Left ventricle myocardium inferior (tissue), 1 donor: ENCODE data around the gene HTR3E. TPM values are rescaled to one million over a fixed set of nuclear protein-coding genes. Genes with fewer than 3 reads are reported as not detected.

Experiments used
- DNase-seq: peaks from one replicate; pipeline ENCODE4 v3.0.0-alpha.2; 2020
- H3K27ac ChIP-seq: fragments of 200-600 bp; replicated peaks from 2 replicates; pipeline ENCODE4 v1.8.0; 2021
- H3K27me3 ChIP-seq: fragments of 200-600 bp; 2 replicates; pipeline ENCODE4 v1.8.0; 2021; ENCODE audit warnings: low read depth
- H3K36me3 ChIP-seq: fragments of 200-600 bp; 2 replicates; pipeline ENCODE4 v1.8.0; 2021
- H3K4me1 ChIP-seq: fragments of 200-600 bp; 2 replicates; pipeline ENCODE4 v1.8.0; 2021
- H3K4me3 ChIP-seq: fragments of 200-600 bp; 2 replicates; pipeline ENCODE4 v1.8.0; 2021; ENCODE audit warnings: mild to moderate bottlenecking, moderate library complexity
- H3K9me3 ChIP-seq: fragments of 200-600 bp; replicated peaks from 2 replicates; pipeline ENCODE4 v1.8.0; 2021
- CTCF ChIP-seq: fragments of 200-600 bp; IDR thresholded peaks from 2 replicates; pipeline ENCODE4 v1.8.0; 2021; ENCODE audit warnings: antibody characterized with exemption, mild to moderate bottlenecking, borderline replicate concordance
- intact Hi-C: fragments of 100-400 bp; cut with micrococcal nuclease; formaldehyde crosslinking; loops from one replicate; pipeline ENCODE4 v1.11.0; 2022
- total RNA-seq: library from RNA; stranded (reverse); fragmentation: NEBNext Ultra II Directional; extraction: Animal tissue kit (Norgen Biotek cat#: 25700); gene quantifications from one replicate; pipeline ENCODE4 v1.2.1, GENCODE V29; 2021
- donor health status: DM: no; HTN: yes; CAD: no; lungs with severe emphysema.

Gene HTR3E
- total RNA-seq, 1 donor from 2014 or later, result not detected

GRCh38 chr3:184075901-184076300 is 21.0 kb upstream of the HTR3E start:
- no peak for TF ChIP-seq CTCF
- Histone ChIP-seq H3K27ac (no peak overlapping the region), H3K4me3 (no peak overlapping the region), H3K9me3 (no peaks in the 10 kb centered on the region), H3K4me1 (no peaks in the 10 kb centered on the region), H3K36me3 (no peaks in the 10 kb centered on the region), H3K27me3 (no peaks in the 10 kb centered on the region)
- intact Hi-C loops, result no loop called here
- no peak for DNase-seq

GRCh38 chr3:184077881-184078280 is 19.0 kb upstream of the HTR3E start:
- H3K27ac ChIP-seq, result no peak overlapping the region
- intact Hi-C loops, result no loop called here
- TF ChIP-seq CTCF, result no peak
- H3K9me3 ChIP-seq, result no peaks in the 10 kb centered on the region
- no peaks in the 10 kb centered on the region for H3K36me3 ChIP-seq
- no peaks in the 10 kb centered on the region for H3K4me1 ChIP-seq
- no peak for DNase-seq
- H3K4me3 ChIP-seq, result no peak overlapping the region
- no peaks in the 10 kb centered on the region for H3K27me3 ChIP-seq

- intact Hi-C loops, result no loop called here
- H3K9me3 ChIP-seq, result no peaks in the 10 kb centered on the region
Measured at GRCh38 chr3:184078851-184079250, 18.0 kb upstream of the HTR3E start.

GRCh38 chr3:184081116-184081830 is 15.6 kb upstream of the HTR3E start:
- Histone ChIP-seq H3K4me1 (no peaks in the 10 kb centered on the region), H3K4me3 (no peak overlapping the region), H3K27ac (no peak overlapping the region), H3K9me3 (no peaks in the 10 kb centered on the region), H3K36me3 (no peaks in the 10 kb centered on the region), H3K27me3 (peaks cover 3% of the 10 kb centered on the region)
- DNase-seq, result no peak
- intact Hi-C loops, result no loop called here
- no peak for TF ChIP-seq CTCF

More at GRCh38 chr3:184078851-184079250, 18.0 kb upstream of the HTR3E start:
- H3K4me1 ChIP-seq, result no peaks in the 10 kb centered on the region
- no peaks in the 10 kb centered on the region for H3K36me3 ChIP-seq
- no peak for DNase-seq
- no peak for TF ChIP-seq CTCF
- H3K27me3 ChIP-seq, result peaks cover under 1% of the 10 kb centered on the region
- H3K4me3 ChIP-seq, result no peak overlapping the region
- H3K27ac ChIP-seq, result no peak overlapping the region

GRCh38 chr3:184082034-184082433 is 14.8 kb upstream of the HTR3E start:
- TF ChIP-seq CTCF, result no peak
- intact Hi-C loops, result no loop called here
- Histone ChIP-seq H3K36me3 (no peaks in the 10 kb centered on the region), H3K9me3 (no peaks in the 10 kb centered on the region), H3K27me3 (peaks cover 3% of the 10 kb centered on the region), H3K4me3 (no peak overlapping the region), H3K4me1 (no peaks in the 10 kb centered on the region), H3K27ac (no peak overlapping the region)
- no peak for DNase-seq
